Keratinocyte (primary cell): ENCODE measurements around the gene ZBED3.

Source experiments
- EZH2 ChIP-seq: IDR thresholded peaks from one replicate; pipeline ENCODE4 v1.6.1; 2012; ENCODE audit warnings: inconsistent platforms, mild to moderate bottlenecking, low read length, moderate library complexity
- TF ChIP-seq, protein P1 (sequence below), 3 experiments: IDR thresholded peaks in 1 of 3; conservative IDR thresholded peaks in 1 of 3; optimal IDR thresholded peaks in 1 of 3; 2 replicates in 2 of 3; 3 replicates in 1 of 3; pipeline versions ENCODE3 to v1.5.1; 2011; ENCODE audit warnings: low read length in 3 of 3, mild to moderate bottlenecking in 3 of 3, moderate library complexity in 2 of 3, control low read depth in 1 of 3, inconsistent platforms in 1 of 3; ENCODE audit not compliant: insufficient read depth in 2 of 3; ENCODE audit errors: extremely low read depth in 1 of 3

DNA sequence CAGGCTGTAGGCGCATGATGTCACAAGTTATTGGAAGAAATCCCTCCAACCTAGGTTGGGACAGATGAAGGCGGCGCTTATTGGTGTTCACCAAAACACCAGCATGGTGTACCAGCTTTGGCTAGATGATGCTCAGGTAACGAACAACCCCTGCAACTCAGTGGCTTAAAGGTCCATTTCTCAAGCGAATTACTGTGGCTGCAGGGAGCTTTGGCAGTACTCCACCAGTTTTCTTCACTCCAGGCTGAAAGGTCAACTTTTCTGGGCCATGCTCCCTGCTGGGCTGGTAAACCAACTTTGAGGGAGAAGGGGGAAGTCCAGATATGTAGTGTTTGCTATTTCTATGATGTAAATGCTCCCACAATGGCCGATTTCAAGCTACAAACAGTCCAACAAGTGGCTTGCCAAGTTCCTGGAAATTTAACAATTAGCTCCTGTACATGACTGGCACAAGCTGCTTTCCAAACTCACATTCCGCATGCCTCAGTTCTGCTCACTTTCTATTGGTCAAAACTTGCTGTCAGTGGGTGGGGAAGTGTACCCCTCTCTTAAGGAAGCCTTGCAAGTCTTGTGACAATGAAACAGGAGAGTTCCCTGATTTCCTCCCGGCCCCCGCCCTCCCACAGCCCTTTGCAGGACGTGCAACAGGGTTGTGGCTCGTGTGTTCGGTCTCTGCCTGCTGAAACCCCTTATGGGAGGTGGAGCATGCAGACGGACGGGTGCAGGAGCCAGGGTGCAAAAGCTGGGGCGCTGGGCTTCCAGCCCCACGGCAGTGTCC, 588 bp upstream of the ZBED3 start:
- no peak for TF ChIP-seq EZH2
- TF ChIP-seq, protein P1, sequence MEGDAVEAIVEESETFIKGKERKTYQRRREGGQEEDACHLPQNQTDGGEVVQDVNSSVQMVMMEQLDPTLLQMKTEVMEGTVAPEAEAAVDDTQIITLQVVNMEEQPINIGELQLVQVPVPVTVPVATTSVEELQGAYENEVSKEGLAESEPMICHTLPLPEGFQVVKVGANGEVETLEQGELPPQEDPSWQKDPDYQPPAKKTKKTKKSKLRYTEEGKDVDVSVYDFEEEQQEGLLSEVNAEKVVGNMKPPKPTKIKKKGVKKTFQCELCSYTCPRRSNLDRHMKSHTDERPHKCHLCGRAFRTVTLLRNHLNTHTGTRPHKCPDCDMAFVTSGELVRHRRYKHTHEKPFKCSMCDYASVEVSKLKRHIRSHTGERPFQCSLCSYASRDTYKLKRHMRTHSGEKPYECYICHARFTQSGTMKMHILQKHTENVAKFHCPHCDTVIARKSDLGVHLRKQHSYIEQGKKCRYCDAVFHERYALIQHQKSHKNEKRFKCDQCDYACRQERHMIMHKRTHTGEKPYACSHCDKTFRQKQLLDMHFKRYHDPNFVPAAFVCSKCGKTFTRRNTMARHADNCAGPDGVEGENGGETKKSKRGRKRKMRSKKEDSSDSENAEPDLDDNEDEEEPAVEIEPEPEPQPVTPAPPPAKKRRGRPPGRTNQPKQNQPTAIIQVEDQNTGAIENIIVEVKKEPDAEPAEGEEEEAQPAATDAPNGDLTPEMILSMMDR (optimal IDR thresholded peaks at IDR 0.05 in 1 of 3, IDR thresholded peaks at IDR 0.05 in 1 of 3, conservative IDR thresholded peaks at IDR 0.05 in 1 of 3; ENCODE audit: extremely low read depth in 1 of 3, insufficient read depth in 2 of 3, low read length in 3 of 3), result no peak
